Transverse colon (tissue), 4 donors: ENCODE results near the gene RAB36.

ENCODE experiments used
- EP300 ChIP-seq: sonication (generic); formaldehyde crosslinking; IDR thresholded peaks from one replicate; pipeline ENCODE4 v1.6.1; 2017; ENCODE audit warnings: antibody characterized with exemption, low read depth
- POLR2A ChIP-seq: fragments of 450-650 bp; IDR thresholded peaks from one replicate; pipeline ENCODE4 v1.6.1; 2016; ENCODE audit warnings: antibody characterized with exemption, mild to moderate bottlenecking, moderate library complexity
- POLR2AphosphoS5 ChIP-seq, 3 donors: sonication (generic); formaldehyde crosslinking; IDR thresholded peaks; one replicate each; pipeline ENCODE4 v1.6.1; 2016; ENCODE audit warnings: antibody characterized with exemption in 3 of 3
- TF ChIP-seq, protein P1 (sequence below), 5 experiments: fragments of 200-600 bp in 3 of 5; fragments of 450-650 bp in 2 of 5; sonication (generic) in 3 of 5; IDR thresholded peaks; 1 replicate in 2 of 5; 2 replicates in 3 of 5; pipeline ENCODE4 v1.5.1; 2016 to 2017; ENCODE audit warnings: antibody characterized with exemption in 5 of 5, inconsistent platforms in 3 of 5, mild to moderate bottlenecking in 2 of 5, moderate library complexity in 1 of 5

DNA sequence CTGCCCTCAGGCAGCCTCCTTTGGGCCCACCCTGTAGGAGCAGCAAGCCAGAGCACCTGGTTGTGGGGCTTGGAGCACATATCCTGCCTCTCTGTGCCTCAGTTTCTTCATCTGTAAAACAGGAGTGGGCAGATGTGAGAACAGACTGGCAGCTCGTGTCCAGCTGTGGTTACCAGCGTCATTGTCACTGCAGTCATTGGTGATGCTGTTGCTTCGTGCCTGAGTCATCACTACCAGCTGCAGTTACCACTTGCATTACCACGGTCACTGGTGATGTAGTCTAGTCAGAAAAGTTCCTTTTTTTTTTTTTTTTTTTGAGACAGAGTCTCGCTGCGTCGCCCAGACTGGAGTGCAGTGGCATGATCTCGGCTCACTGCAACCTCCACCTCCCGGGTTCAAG lies 23.9 kb upstream of the RAB36 start:
- TF ChIP-seq, protein P1, sequence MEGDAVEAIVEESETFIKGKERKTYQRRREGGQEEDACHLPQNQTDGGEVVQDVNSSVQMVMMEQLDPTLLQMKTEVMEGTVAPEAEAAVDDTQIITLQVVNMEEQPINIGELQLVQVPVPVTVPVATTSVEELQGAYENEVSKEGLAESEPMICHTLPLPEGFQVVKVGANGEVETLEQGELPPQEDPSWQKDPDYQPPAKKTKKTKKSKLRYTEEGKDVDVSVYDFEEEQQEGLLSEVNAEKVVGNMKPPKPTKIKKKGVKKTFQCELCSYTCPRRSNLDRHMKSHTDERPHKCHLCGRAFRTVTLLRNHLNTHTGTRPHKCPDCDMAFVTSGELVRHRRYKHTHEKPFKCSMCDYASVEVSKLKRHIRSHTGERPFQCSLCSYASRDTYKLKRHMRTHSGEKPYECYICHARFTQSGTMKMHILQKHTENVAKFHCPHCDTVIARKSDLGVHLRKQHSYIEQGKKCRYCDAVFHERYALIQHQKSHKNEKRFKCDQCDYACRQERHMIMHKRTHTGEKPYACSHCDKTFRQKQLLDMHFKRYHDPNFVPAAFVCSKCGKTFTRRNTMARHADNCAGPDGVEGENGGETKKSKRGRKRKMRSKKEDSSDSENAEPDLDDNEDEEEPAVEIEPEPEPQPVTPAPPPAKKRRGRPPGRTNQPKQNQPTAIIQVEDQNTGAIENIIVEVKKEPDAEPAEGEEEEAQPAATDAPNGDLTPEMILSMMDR (IDR thresholded peaks at IDR 0.05), result no peak
- TF ChIP-seq POLR2AphosphoS5 (IDR thresholded peaks at IDR 0.05), result no peak
- TF ChIP-seq POLR2A, result no peak
- no peak for TF ChIP-seq EP300
